PC-9 (cell line): Measurements from ENCODE around the gene TRPV5. TPM values are rescaled to one million over a fixed set of nuclear protein-coding genes. Genes with fewer than 3 reads are reported as not detected.

Experiments
- BruUV-seq: library from RNA; stranded (reverse); fragments of 400-500 nt; replicated peaks from 2 replicates; lab custom pipeline; 2021; lab: Mats Ljungman, UMichigan
- CTCF ChIA-PET: fragments of 300-600 bp; sonication (Branson Sonifier 250); formaldehyde crosslinking; loops from one replicate; lab custom pipeline; 2022; ENCODE audit warnings: antibody characterized with exemption; lab: Charles Lee
- POLR2A ChIA-PET: fragments of 300-600 bp; sonication (Branson Sonifier 250); formaldehyde crosslinking; loops from one replicate; lab custom pipeline; 2022; ENCODE audit warnings: antibody characterized with exemption; ENCODE audit not compliant: unreplicated experiment; lab: Charles Lee
- DNase-seq, 2 experiments: peaks; one replicate each; pipeline versions ENCODE4 v3.0.0 to v3.0.0-alpha.2; 2015 to 2022; ENCODE audit warnings: mixed read lengths in 1 of 2
- H2AFZ ChIP-seq: fragments of 200-600 bp; sonication (generic); 2 replicates; pipeline ENCODE4 v1.8.1; 2017; ENCODE audit warnings: antibody characterized with exemption
- H3F3A ChIP-seq: fragments of 200-600 bp; sonication (generic); 2 replicates; pipeline ENCODE4 v1.8.1; 2017; ENCODE audit warnings: antibody characterized with exemption, mild to moderate bottlenecking, low read depth; ENCODE audit not compliant: insufficient read depth
- H3K27ac ChIP-seq: fragments of 200-600 bp; sonication (generic); 2 replicates; pipeline ENCODE4 v1.6.1; 2016; ENCODE audit warnings: mixed run types
- H3K27me3 ChIP-seq: fragments of 200-600 bp; sonication (generic); 2 replicates; pipeline ENCODE4 v1.6.1; 2016; ENCODE audit warnings: low read depth, mixed run types; ENCODE audit not compliant: insufficient read depth
- H3K36me3 ChIP-seq: fragments of 200-600 bp; sonication (generic); 2 replicates; pipeline ENCODE4 v1.6.1; 2016; ENCODE audit warnings: low read depth, mixed run types
- H3K4me1 ChIP-seq: fragments of 200-600 bp; sonication (generic); replicated peaks from 2 replicates; pipeline ENCODE4 v1.6.1; 2016; ENCODE audit warnings: mixed run types; ENCODE audit not compliant: insufficient read depth
- H3K4me2 ChIP-seq: fragments of 200-600 bp; sonication (generic); 2 replicates; pipeline ENCODE4 v1.6.1; 2017; ENCODE audit warnings: mixed run types
- H3K4me3 ChIP-seq: fragments of 200-600 bp; sonication (generic); 2 replicates; pipeline ENCODE4 v1.6.1; 2016; ENCODE audit warnings: mixed run types
- H3K79me2 ChIP-seq: fragments of 200-600 bp; sonication (generic); 2 replicates; pipeline ENCODE4 v1.6.1; 2017; ENCODE audit warnings: low read depth, mixed run types
- H3K9me2 ChIP-seq: fragments of 200-600 bp; sonication (generic); 2 replicates; pipeline ENCODE4 v1.8.1; 2017; ENCODE audit warnings: mild to moderate bottlenecking; ENCODE audit not compliant: insufficient read depth
- H3K9me3 ChIP-seq: fragments of 200-600 bp; sonication (generic); 2 replicates; pipeline ENCODE4 v1.8.1; 2016; ENCODE audit warnings: low read depth; ENCODE audit not compliant: insufficient read depth
- H4K20me1 ChIP-seq: fragments of 200-600 bp; sonication (generic); 2 replicates; pipeline ENCODE4 v1.8.1; 2017; ENCODE audit not compliant: insufficient read depth
- EZH2 ChIP-seq: fragments of 200-600 bp; sonication (generic); IDR thresholded peaks from 2 replicates; pipeline ENCODE4 v1.8.0; 2017; ENCODE audit warnings: antibody characterized with exemption, low read depth
- intact Hi-C: fragments of 100-400 bp; cut with micrococcal nuclease; formaldehyde crosslinking; loops from one replicate; pipeline ENCODE4 v1.10.0; 2022; ENCODE audit not compliant: unreplicated experiment
- total RNA-seq: library from RNA; stranded (reverse); gene quantifications from 2 replicates; pipeline ENCODE4 v1.2.3, GENCODE V29; 2021
- TF ChIP-seq, protein P1 (sequence below): fragments of 200-600 bp; sonication (generic); conservative IDR thresholded peaks from 2 replicates; pipeline ENCODE4 v1.6.1; 2017; ENCODE audit warnings: mixed run types, antibody characterized with exemption, mild to moderate bottlenecking, moderate library complexity

The TRPV5 gene
- total RNA-seq, 1 experiment from 2014 or later = not detected

DNA sequence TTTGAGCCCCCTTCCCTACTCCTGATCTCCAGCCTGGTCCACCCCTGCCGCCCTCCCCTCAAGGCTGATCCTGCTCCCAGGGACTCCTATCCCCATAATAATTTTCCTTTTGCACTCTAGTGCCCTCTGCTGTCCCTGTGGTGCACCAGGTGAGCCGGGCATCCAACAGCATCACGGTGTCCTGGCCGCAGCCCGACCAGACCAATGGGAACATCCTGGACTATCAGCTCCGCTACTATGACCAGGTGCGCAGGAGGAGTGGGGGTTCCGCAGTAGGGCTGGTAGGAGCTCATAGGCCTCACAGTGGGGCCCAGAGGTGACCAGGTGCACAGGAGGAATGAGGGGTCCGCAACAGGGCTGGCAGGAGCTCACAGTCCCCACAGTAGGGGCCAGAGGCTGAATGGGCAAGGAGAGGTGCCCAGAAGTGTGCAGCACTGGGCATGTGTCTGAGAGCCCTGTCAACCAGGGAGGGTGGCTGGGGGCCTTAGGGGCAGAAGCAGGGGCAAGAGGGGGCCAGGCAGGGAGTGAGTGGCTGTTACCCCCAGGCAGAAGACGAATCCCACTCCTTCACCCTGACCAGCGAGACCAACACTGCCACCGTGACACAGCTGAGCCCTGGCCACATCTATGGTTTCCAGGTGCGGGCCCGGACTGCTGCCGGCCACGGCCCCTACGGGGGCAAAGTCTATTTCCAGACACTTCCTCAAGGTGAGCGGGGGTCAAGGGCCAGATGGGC, 67.0 kb downstream of the TRPV5 start:
- ChIA-PET POLR2A (interaction anchor here (0.6 kb wide), 1 partner anchor 435 kb away, joined by 3 read pairs; no protein-coding TSS in a partner anchor), CTCF (interaction anchor here (0.5 to 1.1 kb wide), 5 partner anchors 83 to 543 kb away, joined by 3 to 13 read pairs (median 4); no protein-coding TSS in a partner anchor)
- Histone ChIP-seq H3K4me3 (no peak overlapping the region), H3F3A (no peaks in the 10 kb centered on the region), H3K4me2 (no peak overlapping the region), H3K9me2 (no peaks in the 10 kb centered on the region), H4K20me1 (no peaks in the 10 kb centered on the region), H3K9me3 (no peaks in the 10 kb centered on the region), H3K27ac (no peak overlapping the region), H3K4me1 (no peaks in the 10 kb centered on the region), H3K79me2 (no peaks in the 10 kb centered on the region), H3K36me3 (peaks cover 22% of the 10 kb centered on the region; the same call in 1 of the 2 replicates), H3K27me3 (no peaks in the 10 kb centered on the region), H2AFZ (no peak overlapping the region)
- DNase-seq = peak; percentile 36 to 59
- intact Hi-C loops = loop anchor here (2.0 to 5.0 kb wide), 2 partner anchors 234 to 332 kb away; no protein-coding TSS in a partner anchor
- TF ChIP-seq, protein P1, sequence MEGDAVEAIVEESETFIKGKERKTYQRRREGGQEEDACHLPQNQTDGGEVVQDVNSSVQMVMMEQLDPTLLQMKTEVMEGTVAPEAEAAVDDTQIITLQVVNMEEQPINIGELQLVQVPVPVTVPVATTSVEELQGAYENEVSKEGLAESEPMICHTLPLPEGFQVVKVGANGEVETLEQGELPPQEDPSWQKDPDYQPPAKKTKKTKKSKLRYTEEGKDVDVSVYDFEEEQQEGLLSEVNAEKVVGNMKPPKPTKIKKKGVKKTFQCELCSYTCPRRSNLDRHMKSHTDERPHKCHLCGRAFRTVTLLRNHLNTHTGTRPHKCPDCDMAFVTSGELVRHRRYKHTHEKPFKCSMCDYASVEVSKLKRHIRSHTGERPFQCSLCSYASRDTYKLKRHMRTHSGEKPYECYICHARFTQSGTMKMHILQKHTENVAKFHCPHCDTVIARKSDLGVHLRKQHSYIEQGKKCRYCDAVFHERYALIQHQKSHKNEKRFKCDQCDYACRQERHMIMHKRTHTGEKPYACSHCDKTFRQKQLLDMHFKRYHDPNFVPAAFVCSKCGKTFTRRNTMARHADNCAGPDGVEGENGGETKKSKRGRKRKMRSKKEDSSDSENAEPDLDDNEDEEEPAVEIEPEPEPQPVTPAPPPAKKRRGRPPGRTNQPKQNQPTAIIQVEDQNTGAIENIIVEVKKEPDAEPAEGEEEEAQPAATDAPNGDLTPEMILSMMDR = peak; percentile 83
- no peak for TF ChIP-seq EZH2
- BruUV-seq = no TSS peak

DNA sequence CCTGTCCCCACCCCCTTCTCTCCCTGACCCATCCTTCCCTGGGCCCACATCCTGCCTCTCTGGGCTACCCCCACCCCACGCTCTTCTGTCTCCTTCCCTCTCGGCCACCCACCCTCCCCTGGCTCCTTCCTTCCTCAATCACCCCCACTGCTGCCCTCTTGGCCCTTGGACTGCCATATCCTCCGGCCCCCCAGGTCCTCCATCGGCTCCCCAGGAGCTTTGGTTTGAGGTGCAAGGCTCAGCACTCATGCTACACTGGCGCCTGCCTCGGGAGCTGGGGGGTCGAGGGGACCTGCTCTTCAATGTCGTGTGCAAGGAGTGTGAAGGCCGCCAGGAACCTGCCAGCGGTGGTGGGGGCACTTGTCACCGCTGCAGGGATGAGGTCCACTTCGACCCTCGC, 67.8 kb downstream of the TRPV5 start:
- H4K20me1 ChIP-seq = no peaks in the 10 kb centered on the region
- H3K9me3 ChIP-seq = no peaks in the 10 kb centered on the region
- no TSS peak for BruUV-seq
- no peaks in the 10 kb centered on the region for H3K79me2 ChIP-seq
- no peak overlapping the region for H3K4me2 ChIP-seq
- TF ChIP-seq, protein P1 = no peak
- TF ChIP-seq EZH2 = no peak
- no peak overlapping the region for H3K27ac ChIP-seq
- DNase-seq = peak in 1 of 2 experiments; percentile 5
- POLR2A ChIA-PET = interaction anchor here (0.6 kb wide), 1 partner anchor 435 kb away, joined by 3 read pairs; no protein-coding TSS in a partner anchor
- no peaks in the 10 kb centered on the region for H3K27me3 ChIP-seq
- intact Hi-C loops = loop anchor here (2.0 to 5.0 kb wide), 2 partner anchors 233 to 331 kb away; no protein-coding TSS in a partner anchor
- no peaks in the 10 kb centered on the region for H3K4me1 ChIP-seq
- no peak overlapping the region for H3K4me3 ChIP-seq
- no peaks in the 10 kb centered on the region for H3F3A ChIP-seq
- CTCF ChIA-PET = interaction anchor here (0.5 to 1.1 kb wide), 4 partner anchors 82 to 542 kb away, joined by 3 to 13 read pairs (median 6); no protein-coding TSS in a partner anchor
- peaks cover 22% of the 10 kb centered on the region; the same call in 1 of the 2 replicates for H3K36me3 ChIP-seq
- H2AFZ ChIP-seq = no peak overlapping the region
- H3K9me2 ChIP-seq = no peaks in the 10 kb centered on the region

DNA sequence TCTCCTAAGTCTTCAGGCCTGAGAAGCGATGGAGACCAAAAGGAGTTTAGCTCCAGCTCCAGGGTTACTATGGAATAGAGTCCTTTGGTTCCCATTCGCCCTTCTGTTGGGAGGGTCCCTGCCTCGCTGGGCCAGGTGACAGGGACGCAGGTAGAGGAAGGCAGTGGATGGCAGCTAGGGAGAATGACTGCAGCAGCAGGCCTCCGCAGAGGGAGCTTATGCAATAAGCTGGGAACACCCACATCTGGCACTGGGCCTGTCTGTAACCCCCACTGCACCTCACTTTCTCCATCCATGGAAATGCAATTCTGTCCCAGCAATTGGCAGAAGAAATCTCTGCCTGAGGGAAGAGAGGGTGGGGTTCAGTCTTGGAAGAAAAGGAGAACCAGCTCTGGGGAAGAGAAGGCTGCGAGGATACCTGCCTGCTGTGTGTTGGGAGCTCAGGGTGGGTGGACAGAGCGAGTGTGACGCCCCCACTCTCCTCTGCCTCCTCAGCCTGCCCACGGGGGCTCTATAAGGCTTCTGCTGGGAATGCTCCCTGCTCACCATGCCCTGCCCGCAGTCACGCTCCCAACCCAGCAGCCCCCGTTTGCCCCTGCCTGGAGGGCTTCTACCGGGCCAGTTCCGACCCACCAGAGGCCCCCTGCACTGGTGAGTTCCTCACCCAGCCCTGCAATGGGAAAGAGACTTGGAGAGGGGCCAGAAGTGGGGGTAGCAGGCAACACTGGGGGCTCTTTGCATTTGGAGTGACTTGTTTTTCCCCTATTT, 68.4 kb downstream of the TRPV5 start:
- H2AFZ ChIP-seq = no peak overlapping the region
- no peaks in the 10 kb centered on the region for H3K79me2 ChIP-seq
- H3K27me3 ChIP-seq = no peaks in the 10 kb centered on the region
- TF ChIP-seq, protein P1 = no peak
- no peak for TF ChIP-seq EZH2
- no peaks in the 10 kb centered on the region for H3K4me1 ChIP-seq
- H3F3A ChIP-seq = peaks cover 4% of the 10 kb centered on the region; the same call in 1 of the 2 replicates
- BruUV-seq = no TSS peak
- ChIA-PET POLR2A (no interaction called here), CTCF (interaction anchor here (0.9 to 1.2 kb wide), 2 partner anchors 11 to 392 kb away, joined by 4 to 6 read pairs; partner anchors contain the start of gene EPHB6)
- no peak overlapping the region for H3K27ac ChIP-seq
- H3K4me2 ChIP-seq = no peak overlapping the region
- H4K20me1 ChIP-seq = no peaks in the 10 kb centered on the region
- peaks cover 22% of the 10 kb centered on the region; the same call in 1 of the 2 replicates for H3K36me3 ChIP-seq
- no peaks in the 10 kb centered on the region for H3K9me3 ChIP-seq
- intact Hi-C loops = loop anchor here (5.0 kb wide), 1 partner anchor 233 kb away; no protein-coding TSS in a partner anchor
- peak in 1 of 2 experiments; percentile 32 for DNase-seq
- H3K9me2 ChIP-seq = no peaks in the 10 kb centered on the region
- no peak overlapping the region for H3K4me3 ChIP-seq
